Astrocyte (in vitro differentiated cells and primary cell): Measurements from ENCODE around the gene PPP1R13B. TPM values are rescaled to one million over a fixed set of nuclear protein-coding genes. Genes with fewer than 3 reads are reported as not detected.
A peak's percentile ranks its signal among the peaks of the same experiment; 100 is the strongest.

Experiments used
- DNase-seq: peaks from one replicate; pipeline ENCODE4 v3.0.0-alpha.2; 2010; ENCODE audit warnings: low read depth
- FAIRE-seq: peaks from 2 replicates; lab custom pipeline; 2011; peaks lifted over from hg19 to GRCh38; lab: Jason Lieb, UNC
- H2AFZ ChIP-seq: 2 replicates; pipeline ENCODE4 v1.6.0; 2012; ENCODE audit warnings: low read depth, low read length, inconsistent platforms
- H3K27ac ChIP-seq: 2 replicates; pipeline ENCODE4 v1.5.1; 2011; ENCODE audit warnings: low read depth, low read length, inconsistent platforms
- H3K27me3 ChIP-seq: 2 replicates; pipeline ENCODE4 v1.6.0; 2011; ENCODE audit warnings: low read length, inconsistent platforms; ENCODE audit not compliant: insufficient read depth
- H3K36me3 ChIP-seq: 2 replicates; pipeline ENCODE4 v1.5.1; 2011; ENCODE audit warnings: low read length, inconsistent platforms; ENCODE audit not compliant: insufficient read depth
- H3K4me1 ChIP-seq: 2 replicates; pipeline ENCODE4 v1.5.1; 2011; ENCODE audit warnings: low read length, inconsistent platforms; ENCODE audit not compliant: insufficient read depth
- H3K4me2 ChIP-seq: 2 replicates; pipeline ENCODE4 v1.6.0; 2012; ENCODE audit warnings: low read length, inconsistent platforms
- H3K4me3 ChIP-seq: 2 replicates; pipeline ENCODE4 v1.5.1; 2011; ENCODE audit warnings: low read depth, mild to moderate bottlenecking, low read length, inconsistent platforms; ENCODE audit not compliant: insufficient read depth
- H3K79me2 ChIP-seq: 2 replicates; pipeline ENCODE4 v1.6.0; 2012; ENCODE audit warnings: mild to moderate bottlenecking, low read length, inconsistent platforms; ENCODE audit not compliant: insufficient read depth
- H3K9ac ChIP-seq: 2 replicates; pipeline ENCODE4 v1.6.0; 2012; ENCODE audit warnings: mild to moderate bottlenecking, low read length, inconsistent platforms
- H3K9me3 ChIP-seq: 2 replicates; pipeline ENCODE4 v1.5.1; 2012; ENCODE audit warnings: low read depth, mild to moderate bottlenecking, low read length, inconsistent platforms; ENCODE audit not compliant: insufficient read depth
- H4K20me1 ChIP-seq: 2 replicates; pipeline ENCODE4 v1.6.0; 2012; ENCODE audit warnings: low read length, inconsistent platforms; ENCODE audit not compliant: insufficient read depth
- H3K27ac Mint-ChIP-seq: one replicate; pipeline ENCODE4 v1.8.0; 2021; ENCODE audit warnings: mild to moderate bottlenecking, mixed read lengths; ENCODE audit not compliant: unreplicated experiment
- H3K27me3 Mint-ChIP-seq: one replicate; pipeline ENCODE4 v1.8.0; 2021; ENCODE audit warnings: low read depth, mixed read lengths; ENCODE audit not compliant: unreplicated experiment
- H3K36me3 Mint-ChIP-seq: one replicate; pipeline ENCODE4 v1.8.0; 2021; ENCODE audit warnings: low read depth, mixed read lengths; ENCODE audit not compliant: unreplicated experiment
- H3K4me1 Mint-ChIP-seq: one replicate; pipeline ENCODE4 v1.8.0; 2021; ENCODE audit warnings: low read depth, mixed read lengths; ENCODE audit not compliant: unreplicated experiment
- H3K4me3 Mint-ChIP-seq: one replicate; pipeline ENCODE4 v1.8.0; 2021; ENCODE audit warnings: mild to moderate bottlenecking, moderate library complexity, mixed read lengths; ENCODE audit not compliant: unreplicated experiment
- H3K9me3 Mint-ChIP-seq: one replicate; pipeline ENCODE4 v1.8.0; 2021; ENCODE audit warnings: mild to moderate bottlenecking, mixed read lengths; ENCODE audit not compliant: unreplicated experiment
- CTCF ChIP-seq: IDR thresholded peaks from 2 replicates; pipeline ENCODE4 v1.5.1; 2011; ENCODE audit warnings: low read depth, mild to moderate bottlenecking, inconsistent platforms, low read length, moderate library complexity; ENCODE audit not compliant: insufficient read depth
- EZH2 ChIP-seq: IDR thresholded peaks from 2 replicates; pipeline ENCODE4 v1.6.1; 2012; ENCODE audit warnings: mild to moderate bottlenecking, low read length, inconsistent platforms; ENCODE audit not compliant: insufficient read depth
- total RNA-seq: library from RNA; stranded (reverse); gene quantifications from 2 replicates; pipeline ENCODE4 v1.2.1, GENCODE V29; 2021

The PPP1R13B gene
- total RNA-seq, 1 donor from 2014 or later, result 7.0 TPM

- H3K4me1 ChIP-seq, result peaks cover 5% of the 10 kb centered on the region
- H3K9me3 ChIP-seq, result no peaks in the 10 kb centered on the region
- H3K27ac Mint-ChIP-seq, result no peak overlapping the region
- H3K4me3 Mint-ChIP-seq, result no peak overlapping the region
- no peak overlapping the region for H2AFZ ChIP-seq
- no peak overlapping the region for H3K27ac ChIP-seq
- no peak overlapping the region for H3K9ac ChIP-seq
- H3K79me2 ChIP-seq, result no peaks in the 10 kb centered on the region
- H3K9me3 Mint-ChIP-seq, result no peaks in the 10 kb centered on the region
- H3K27me3 ChIP-seq, result no peaks in the 10 kb centered on the region
- DNase-seq, result no peak
- peaks cover 12% of the 10 kb centered on the region for H3K4me1 Mint-ChIP-seq
- H3K4me3 ChIP-seq, result no peak overlapping the region
- FAIRE-seq, result no peak
- H4K20me1 ChIP-seq, result peaks cover 13% of the 10 kb centered on the region
- no peaks in the 10 kb centered on the region for H3K27me3 Mint-ChIP-seq
- no peaks in the 10 kb centered on the region for H3K36me3 ChIP-seq
- no peak overlapping the region for H3K4me2 ChIP-seq
- H3K36me3 Mint-ChIP-seq, result no peaks in the 10 kb centered on the region
- TF ChIP-seq CTCF (no peak), EZH2 (no peak)
Measured at GRCh38 chr14:103805708-103806107, 41.7 kb downstream of the PPP1R13B start.

GRCh38 chr14:103803661-103804060 lies 43.7 kb downstream of the PPP1R13B start:
- no peaks in the 10 kb centered on the region for H3K27me3 Mint-ChIP-seq
- Histone ChIP-seq H3K27me3 (no peaks in the 10 kb centered on the region), H4K20me1 (peaks cover 13% of the 10 kb centered on the region), H3K79me2 (no peaks in the 10 kb centered on the region), H3K4me2 (no peak overlapping the region), H3K4me3 (no peak overlapping the region), H3K4me1 (peaks cover 5% of the 10 kb centered on the region), H2AFZ (no peak overlapping the region), H3K9ac (no peak overlapping the region), H3K27ac (no peak overlapping the region), H3K36me3 (no peaks in the 10 kb centered on the region), H3K9me3 (no peaks in the 10 kb centered on the region)
- H3K4me3 Mint-ChIP-seq, result no peak overlapping the region
- peaks cover 12% of the 10 kb centered on the region for H3K4me1 Mint-ChIP-seq
- no peak overlapping the region for H3K27ac Mint-ChIP-seq
- DNase-seq, result peak; percentile 22
- H3K36me3 Mint-ChIP-seq, result no peaks in the 10 kb centered on the region
- FAIRE-seq, result no peak
- TF ChIP-seq CTCF (no peak), EZH2 (no peak)
- H3K9me3 Mint-ChIP-seq, result no peaks in the 10 kb centered on the region

- H3K4me3 Mint-ChIP-seq, result no peak overlapping the region
Measured at GRCh38 chr14:103802356-103802755, 45.0 kb downstream of the PPP1R13B start.

More at GRCh38 chr14:103802356-103802755, 45.0 kb downstream of the PPP1R13B start:
- Mint-ChIP-seq H3K27me3 (no peaks in the 10 kb centered on the region), H3K36me3 (no peaks in the 10 kb centered on the region), H3K27ac (no peak overlapping the region), H3K9me3 (no peaks in the 10 kb centered on the region), H3K4me1 (peaks cover 12% of the 10 kb centered on the region)
- no peak for TF ChIP-seq CTCF
- no peak for TF ChIP-seq EZH2
- Histone ChIP-seq H3K4me3 (no peak overlapping the region), H3K4me1 (peaks cover 5% of the 10 kb centered on the region), H3K79me2 (no peaks in the 10 kb centered on the region), H2AFZ (no peak overlapping the region), H3K27me3 (no peaks in the 10 kb centered on the region), H3K9ac (no peak overlapping the region), H3K27ac (no peak overlapping the region), H3K9me3 (no peaks in the 10 kb centered on the region), H3K36me3 (no peaks in the 10 kb centered on the region), H3K4me2 (no peak overlapping the region), H4K20me1 (peaks cover 13% of the 10 kb centered on the region)
- FAIRE-seq (no peak), DNase-seq (no peak)
